GM12891 (cell line): ENCODE measurements around the gene ILDR2.

Experiments
- PAX5 ChIP-seq: IDR thresholded peaks from 2 replicates; pipeline ENCODE4 v1.6.1; 2011; ENCODE audit warnings: low read length, moderate library complexity, mild to moderate bottlenecking; ENCODE audit not compliant: insufficient read depth, severe bottlenecking
- POLR2A ChIP-seq: IDR thresholded peaks from 2 replicates; pipeline ENCODE4 v1.6.1; 2011; ENCODE audit warnings: low read depth, low read length, control low read depth
- POLR2AphosphoS5 ChIP-seq: IDR thresholded peaks from 2 replicates; pipeline ENCODE4 v1.6.1; 2011; ENCODE audit warnings: low read depth, low read length, control low read depth
- SPI1 ChIP-seq: IDR thresholded peaks from 2 replicates; pipeline ENCODE4 v1.6.1; 2011; ENCODE audit warnings: low read depth, low read length, control low read depth
- TAF1 ChIP-seq: IDR thresholded peaks from 2 replicates; pipeline ENCODE4 v1.6.1; 2011; ENCODE audit warnings: low read depth, low read length, control low read depth

- TF ChIP-seq POLR2A (no peak), TAF1 (no peak), POLR2AphosphoS5 (no peak), PAX5 (no peak), SPI1 (no peak)
These were observed at the start of gene ILDR2 for GRCh38 chr1:166975361-166976129.
